K562 (cell line): ENCODE data around the gene PRKG1. TPM values are rescaled to one million over a fixed set of nuclear protein-coding genes. Genes with fewer than 3 reads are reported as not detected.

ENCODE experiments used
- ATAC-seq: fragments of 200-7000 bp; cut with Tn5 transposase; 3 replicates; pipeline ENCODE4 v1.9.1; 2020; ENCODE audit warnings: moderate library complexity
- BruUV-seq: library from RNA; stranded (reverse); fragments of 400-500 nt; replicated peaks from 2 replicates; lab custom pipeline; 2021; lab: Mats Ljungman, UMichigan
- CTCF ChIA-PET: fragments of 300-600 bp; formaldehyde crosslinking; extraction: SDS; loops from one replicate; lab custom pipeline; 2021; ENCODE audit warnings: low intra/inter-chr PET ratio; lab: Yijun Ruan, JAX
- POLR2A ChIA-PET: fragments of 300-600, 350-650 bp; sonication (Branson Sonifier 250); formaldehyde crosslinking; extraction: SDS; loops from one replicate; lab custom pipeline; 2021; ENCODE audit warnings: antibody characterized with exemption, inconsistent platforms; lab: Yijun Ruan, JAX
- DNase-seq, 4 experiments: peaks; one replicate each; pipeline versions ENCODE4 v3.0.0 to v3.0.0-alpha.2; 2011 to 2018; ENCODE audit warnings: low spot score in 3 of 4, mixed read lengths in 3 of 4; ENCODE audit errors: extremely low read depth in 1 of 4
- FAIRE-seq: peaks from 2 replicates; lab custom pipeline; 2011; peaks lifted over from hg19 to GRCh38; lab: Jason Lieb, UNC
- H2AFZ ChIP-seq: 2 replicates; pipeline ENCODE4 v1.6.0; 2011; ENCODE audit warnings: low read depth, low read length, control low read depth, inconsistent platforms
- H3K27ac ChIP-seq: fragments of 200-600 bp; 3 replicates; pipeline ENCODE4 v1.8.0; 2011; ENCODE audit warnings: low read depth, mild to moderate bottlenecking, control low read depth, inconsistent platforms, low read length, moderate library complexity, mixed read lengths; ENCODE audit errors: extremely low read depth
- H3K27me3 ChIP-seq, 2 experiments: fragments of 300-600 bp in 1 of 2; 2 replicates in 1 of 2; 3 replicates in 1 of 2; pipeline versions ENCODE4 v1.6.0 to v1.8.0; 2011; ENCODE audit warnings: inconsistent platforms in 2 of 2, low read length in 2 of 2, mild to moderate bottlenecking in 1 of 2, mixed read lengths in 1 of 2, moderate library complexity in 1 of 2; ENCODE audit not compliant: control insufficient read depth in 2 of 2, insufficient read depth in 2 of 2
- H3K36me3 ChIP-seq: fragments of 300-600 bp; 3 replicates; pipeline ENCODE4 v1.8.0; 2011; ENCODE audit warnings: mild to moderate bottlenecking, low read length, inconsistent platforms; ENCODE audit not compliant: control insufficient read depth, insufficient read depth
- H3K4me1 ChIP-seq, 2 experiments: fragments of 200-600 bp in 1 of 2; replicated peaks in 1 of 2; 2 replicates in 1 of 2; 3 replicates in 1 of 2; pipeline versions ENCODE4 v1.5.1 to v1.8.0; 2011; ENCODE audit warnings: inconsistent platforms in 2 of 2, low read length in 2 of 2, mild to moderate bottlenecking in 1 of 2, mixed read lengths in 1 of 2, moderate library complexity in 1 of 2; ENCODE audit not compliant: control insufficient read depth in 2 of 2, insufficient read depth in 2 of 2
- H3K4me2 ChIP-seq: 2 replicates; pipeline ENCODE4 v1.6.1; 2011; ENCODE audit warnings: low read length, control low read depth, inconsistent platforms, mixed read lengths; ENCODE audit not compliant: insufficient read depth
- H3K4me3 ChIP-seq: fragments of 200-600 bp; sonication (generic), shearing (Covaris generic); 2 replicates; pipeline ENCODE4 v1.5.1; 2016; ENCODE audit warnings: control low read depth, inconsistent platforms
- H3K79me2 ChIP-seq: fragments of 200-600 bp; 3 replicates; pipeline ENCODE4 v1.8.0; 2011; ENCODE audit warnings: low read length, inconsistent platforms; ENCODE audit not compliant: control insufficient read depth, insufficient read depth
- H3K9ac ChIP-seq, 2 experiments: 2 replicates each; pipeline versions ENCODE4 v1.6.0 to v1.6.1; 2011; ENCODE audit warnings: low read depth in 2 of 2, low read length in 2 of 2, control low read depth in 1 of 2, inconsistent platforms in 1 of 2, mild to moderate bottlenecking in 1 of 2, mixed read lengths in 1 of 2; ENCODE audit not compliant: insufficient read depth in 1 of 2
- H3K9me1 ChIP-seq: one replicate; pipeline ENCODE4 v1.6.0; 2011; ENCODE audit warnings: inconsistent platforms, mild to moderate bottlenecking, low read length, moderate library complexity; ENCODE audit not compliant: control insufficient read depth, insufficient read depth
- H3K9me3 ChIP-seq: replicated peaks from 2 replicates; pipeline ENCODE4 v1.5.1; 2011; ENCODE audit warnings: low read depth, low read length, inconsistent platforms; ENCODE audit not compliant: control insufficient read depth, insufficient read depth
- H4K20me1 ChIP-seq: replicated peaks from 2 replicates; pipeline ENCODE4 v1.6.1; 2011; ENCODE audit warnings: low read length, inconsistent platforms, mixed read lengths; ENCODE audit not compliant: control insufficient read depth, insufficient read depth
- CBX2 ChIP-seq: fragments of 200-600 bp; sonication (generic); IDR thresholded peaks from one replicate; pipeline ENCODE4 v1.6.1; 2012; ENCODE audit warnings: mild to moderate bottlenecking, low read length, inconsistent platforms; ENCODE audit not compliant: insufficient read depth, poor library complexity, severe bottlenecking
- JUND ChIP-seq, 2 experiments: IDR thresholded peaks; 2 replicates in 1 of 2; 3 replicates in 1 of 2; pipeline ENCODE4 v1.6.1; 2011; ENCODE audit warnings: borderline replicate concordance in 2 of 2, low read depth in 2 of 2, low read length in 2 of 2, improper control_type of control experiment in 1 of 2, missing biosample characterization in 1 of 2, missing genetic modification characterization in 1 of 2, missing genetic modification reagents in 1 of 2
- MEIS2 ChIP-seq: fragments of 450-650 bp; IDR thresholded peaks from 2 replicates; pipeline ENCODE4 v1.6.1; 2014; ENCODE audit warnings: mild to moderate bottlenecking; ENCODE audit not compliant: partially characterized antibody
- NRF1 ChIP-seq, 2 experiments: fragments of 450-650 bp; IDR thresholded peaks in 1 of 2; conservative IDR thresholded peaks in 1 of 2; 2 replicates each; pipeline ENCODE4 v1.6.1; 2014; ENCODE audit warnings: mild to moderate bottlenecking in 2 of 2
- ZNF57 ChIP-seq: fragments of 450-650 bp; formaldehyde crosslinking; IDR thresholded peaks from 2 replicates; pipeline ENCODE4 v1.4.0; 2020; ENCODE audit warnings: mild to moderate bottlenecking, moderate library complexity
- ZNF75A ChIP-seq: fragments of 450-650 bp; formaldehyde crosslinking; IDR thresholded peaks from 2 replicates; pipeline ENCODE4 v1.4.0; 2020; ENCODE audit warnings: mild to moderate bottlenecking
- WGBS: fragments of 100-300 bp; shearing (Covaris generic); methylation state at CpG from one replicate; pipeline ENCODE4 v1.1.6; 2016; ENCODE audit warnings: low coverage, mixed read lengths; ENCODE audit not compliant: insufficient coverage; ENCODE audit errors: missing lambda C conversion rate; 5-methylcytosine and 5-hydroxymethylcytosine counted together
- in situ Hi-C: fragments of 300-500 bp; cut with MboI; formaldehyde crosslinking; loops from 4 replicates; pipeline ENCODE4 v1.15.0; 2018; ENCODE audit warnings: inconsistent platforms, mixed read lengths
- intact Hi-C: fragments of 100-400 bp; cut with micrococcal nuclease; formaldehyde crosslinking; loops from 2 replicates; pipeline ENCODE4 v1.14.2; 2022
- polyA plus RNA-seq, 8 experiments: library from polyadenylated mRNA; depleted of rRNA in 4 of 8; stranded (reverse) in 5 of 8; unstranded in 3 of 8; fragments of >200 nt; fragmentation: Nextera tagmentation in 2 of 8; fragmentation: Illumina TruSeq in 1 of 8; extraction: Ambion mirVana in 2 of 8; extraction: Trizol in 1 of 8; gene quantifications; 2 replicates each; pipeline versions ENCODE4 v1.2.1 to v1.2.3, GENCODE V29; 2011 to 2014; ENCODE audit warnings: inconsistent platforms in 1 of 8, missing spikeins in 1 of 8
- total RNA-seq, 7 experiments: library from RNA; depleted of rRNA in 6 of 7; stranded (reverse); fragments of >200 nt in 6 of 7; fragmentation: Illumina TruSeq in 2 of 7; extraction: Trizol in 2 of 7; gene quantifications; 2 replicates each; pipeline versions ENCODE4 v1.2.1 to v1.2.3, GENCODE V29; 2011 to 2021; ENCODE audit warnings: low replicate concordance in 1 of 7
- TF ChIP-seq, protein P1 (sequence below): fragments of 250-450 bp; sonication (Bioruptor Pico); IDR thresholded peaks from 2 replicates; pipeline ENCODE4 v1.5.0; 2021

The PRKG1 gene
- total and polyA plus RNA-seq, 9 of the 15 experiments (the other 6 are each of a cell fraction or from before 2014, with no cell fraction given): 0.22 TPM; not detected in 8

DNA sequence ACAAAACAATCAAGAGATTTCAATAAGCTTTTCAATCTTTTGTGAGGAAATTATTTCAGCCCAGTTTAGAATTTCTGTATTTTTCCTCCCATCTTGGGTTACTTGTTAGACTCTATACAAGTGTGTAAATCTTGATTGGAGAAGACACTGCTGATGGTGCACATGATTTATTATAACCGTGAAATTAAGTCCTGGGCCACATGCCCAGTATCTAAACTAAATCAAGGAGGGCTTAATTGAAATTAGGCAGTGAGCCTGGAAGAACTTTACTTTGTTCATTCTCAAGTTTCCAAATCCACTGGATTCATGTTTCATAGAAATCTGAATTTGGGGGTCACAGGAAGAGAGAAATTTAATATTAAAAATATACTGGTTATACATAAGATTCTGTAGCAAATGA lies 580.6 kb downstream of the PRKG1 start:
- Histone ChIP-seq H3K4me1 (no peaks in the 10 kb centered on the region), H3K9me3 (no peaks in the 10 kb centered on the region), H3K27me3 (no peaks in the 10 kb centered on the region), H4K20me1 (no peaks in the 10 kb centered on the region), H3K4me2 (no peak overlapping the region), H3K79me2 (no peaks in the 10 kb centered on the region), H3K36me3 (no peaks in the 10 kb centered on the region), H3K27ac (no peak overlapping the region), H2AFZ (no peak overlapping the region), H3K9me1 (no peaks in the 10 kb centered on the region), H3K4me3 (no peak overlapping the region), H3K9ac (no peak overlapping the region)
- ATAC-seq: no peak
- TF ChIP-seq ZNF75A: no peak
- TF ChIP-seq ZNF57 (CRISPR knock-in tag): no peak
- TF ChIP-seq, protein P1, sequence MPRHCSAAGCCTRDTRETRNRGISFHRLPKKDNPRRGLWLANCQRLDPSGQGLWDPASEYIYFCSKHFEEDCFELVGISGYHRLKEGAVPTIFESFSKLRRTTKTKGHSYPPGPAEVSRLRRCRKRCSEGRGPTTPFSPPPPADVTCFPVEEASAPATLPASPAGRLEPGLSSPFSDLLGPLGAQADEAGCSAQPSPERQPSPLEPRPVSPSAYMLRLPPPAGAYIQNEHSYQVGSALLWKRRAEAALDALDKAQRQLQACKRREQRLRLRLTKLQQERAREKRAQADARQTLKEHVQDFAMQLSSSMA (CRISPR knock-in tag): no peak
- no peak for TF ChIP-seq JUND (IDR thresholded peaks at IDR 0.05; ENCODE audit: borderline replicate concordance, low read depth, low read length)
- no peak for TF ChIP-seq JUND (tag; IDR thresholded peaks at IDR 0.05; ENCODE audit: borderline replicate concordance, low read depth, low read length)
- no peak for TF ChIP-seq CBX2
- TF ChIP-seq NRF1 (conservative IDR thresholded peaks at IDR 0.05 in 1 of 2, IDR thresholded peaks at IDR 0.05 in 1 of 2): no peak
- no peak for TF ChIP-seq MEIS2
- WGBS: 0% methylated on average over 1 of the region's 1 CpG
- no peak for FAIRE-seq
- DNase-seq: no peak
- POLR2A ChIA-PET: interaction anchor here (0.5 kb wide), 1 partner anchor 9 kb away, joined by 3 read pairs; no protein-coding TSS in a partner anchor
- intact Hi-C loops (no loop called here), in situ Hi-C loops (no loop called here)
- BruUV-seq: no TSS peak
- CTCF ChIA-PET: no interaction called here
